NB4 (cell line): ENCODE results near the gene AKT1S1.
A peak's percentile ranks its signal among the peaks of the same experiment; 100 is the strongest.

ENCODE experiments used
- DNase-seq: peaks from one replicate; pipeline ENCODE4 v3.0.0; 2010; ENCODE audit warnings: low read depth
- H3K4me3 ChIP-seq: one replicate; pipeline ENCODE4 v1.5.1; 2011; ENCODE audit warnings: mild to moderate bottlenecking, low read depth, low read length, moderate library complexity
- MYC ChIP-seq: IDR thresholded peaks from 2 replicates; pipeline ENCODE4 v1.6.1; 2011; ENCODE audit warnings: low read depth, low read length
- POLR2A ChIP-seq: IDR thresholded peaks from 2 replicates; pipeline ENCODE4 v1.6.1; 2011; ENCODE audit warnings: mild to moderate bottlenecking; ENCODE audit not compliant: insufficient read length; ENCODE audit errors: extremely low read depth
- TF ChIP-seq, protein P1 (sequence below): IDR thresholded peaks from one replicate; pipeline ENCODE4 v1.5.1; 2012; ENCODE audit warnings: low read depth, low read length
- TF ChIP-seq, protein P2 (sequence below): IDR thresholded peaks from 2 replicates; pipeline ENCODE4 v1.6.1; 2011; ENCODE audit warnings: low read depth, low read length

Gene AKT1S1

DNA sequence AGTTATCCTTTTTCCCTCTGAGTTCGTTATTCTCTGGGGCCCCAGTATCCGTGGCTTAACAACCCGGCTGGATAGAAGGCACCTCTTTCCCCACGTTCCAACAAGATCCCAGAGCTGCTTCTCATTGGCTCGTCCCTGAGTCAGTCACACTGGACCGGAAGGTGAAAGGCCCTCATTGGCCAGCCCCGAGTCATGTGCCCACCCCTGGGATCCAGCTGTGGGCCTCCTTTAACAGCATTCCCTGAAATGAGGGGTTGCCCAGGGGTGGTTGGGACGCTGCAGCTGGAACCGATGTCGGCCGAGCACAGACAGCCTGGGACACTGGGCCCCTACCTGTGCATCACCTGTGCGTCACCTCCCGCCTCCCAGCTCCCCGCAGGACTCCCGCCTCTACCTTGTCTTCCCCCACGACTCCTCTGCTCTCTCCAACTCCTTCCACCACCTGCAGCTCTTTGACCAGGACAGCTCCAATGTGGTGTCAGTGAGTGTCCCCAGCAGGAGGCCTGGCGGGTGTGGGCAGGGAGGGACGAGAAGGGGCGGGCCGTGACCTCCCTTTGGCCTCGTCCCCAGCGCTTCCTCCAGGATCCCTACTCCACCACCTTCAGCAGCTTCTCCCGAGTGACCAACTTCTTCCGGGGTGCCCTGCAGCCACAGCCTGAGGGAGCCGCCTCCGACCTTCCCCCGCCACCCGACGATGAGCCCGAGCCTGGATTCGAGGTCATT, 4.7 kb upstream of the AKT1S1 start:
- H3K4me3 ChIP-seq, result no peak overlapping the region
- TF ChIP-seq POLR2A, result no peak
- no peak for TF ChIP-seq MYC
- TF ChIP-seq, protein P1, sequence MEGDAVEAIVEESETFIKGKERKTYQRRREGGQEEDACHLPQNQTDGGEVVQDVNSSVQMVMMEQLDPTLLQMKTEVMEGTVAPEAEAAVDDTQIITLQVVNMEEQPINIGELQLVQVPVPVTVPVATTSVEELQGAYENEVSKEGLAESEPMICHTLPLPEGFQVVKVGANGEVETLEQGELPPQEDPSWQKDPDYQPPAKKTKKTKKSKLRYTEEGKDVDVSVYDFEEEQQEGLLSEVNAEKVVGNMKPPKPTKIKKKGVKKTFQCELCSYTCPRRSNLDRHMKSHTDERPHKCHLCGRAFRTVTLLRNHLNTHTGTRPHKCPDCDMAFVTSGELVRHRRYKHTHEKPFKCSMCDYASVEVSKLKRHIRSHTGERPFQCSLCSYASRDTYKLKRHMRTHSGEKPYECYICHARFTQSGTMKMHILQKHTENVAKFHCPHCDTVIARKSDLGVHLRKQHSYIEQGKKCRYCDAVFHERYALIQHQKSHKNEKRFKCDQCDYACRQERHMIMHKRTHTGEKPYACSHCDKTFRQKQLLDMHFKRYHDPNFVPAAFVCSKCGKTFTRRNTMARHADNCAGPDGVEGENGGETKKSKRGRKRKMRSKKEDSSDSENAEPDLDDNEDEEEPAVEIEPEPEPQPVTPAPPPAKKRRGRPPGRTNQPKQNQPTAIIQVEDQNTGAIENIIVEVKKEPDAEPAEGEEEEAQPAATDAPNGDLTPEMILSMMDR, result no peak
- TF ChIP-seq, protein P2, sequence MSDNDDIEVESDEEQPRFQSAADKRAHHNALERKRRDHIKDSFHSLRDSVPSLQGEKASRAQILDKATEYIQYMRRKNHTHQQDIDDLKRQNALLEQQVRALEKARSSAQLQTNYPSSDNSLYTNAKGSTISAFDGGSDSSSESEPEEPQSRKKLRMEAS, result no peak
- DNase-seq, result no peak

DNA sequence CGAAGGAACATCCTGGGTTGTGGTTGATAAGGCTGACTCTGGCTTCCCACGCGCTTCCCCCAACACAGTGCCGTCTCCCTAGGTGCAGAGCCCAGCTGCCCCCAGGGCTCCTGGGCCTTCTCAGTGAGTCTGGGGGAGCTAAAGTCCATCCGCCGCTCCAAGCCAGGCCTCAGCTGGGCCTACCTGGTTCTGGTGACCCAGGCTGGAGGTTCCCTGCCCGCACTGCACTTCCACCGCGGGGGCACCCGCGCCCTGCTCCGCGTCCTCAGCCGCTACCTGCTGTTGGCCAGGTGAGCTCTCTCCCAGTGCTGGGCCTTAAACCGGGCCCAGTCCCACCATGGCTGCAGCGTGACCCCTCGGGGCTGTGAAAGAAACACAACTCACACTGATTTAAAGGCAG, 4.0 kb upstream of the AKT1S1 start:
- TF ChIP-seq POLR2A (no peak), MYC (no peak)
- TF ChIP-seq, protein P1, result no peak
- TF ChIP-seq, protein P2, result no peak
- no peak overlapping the region for H3K4me3 ChIP-seq
- no peak for DNase-seq

DNA sequence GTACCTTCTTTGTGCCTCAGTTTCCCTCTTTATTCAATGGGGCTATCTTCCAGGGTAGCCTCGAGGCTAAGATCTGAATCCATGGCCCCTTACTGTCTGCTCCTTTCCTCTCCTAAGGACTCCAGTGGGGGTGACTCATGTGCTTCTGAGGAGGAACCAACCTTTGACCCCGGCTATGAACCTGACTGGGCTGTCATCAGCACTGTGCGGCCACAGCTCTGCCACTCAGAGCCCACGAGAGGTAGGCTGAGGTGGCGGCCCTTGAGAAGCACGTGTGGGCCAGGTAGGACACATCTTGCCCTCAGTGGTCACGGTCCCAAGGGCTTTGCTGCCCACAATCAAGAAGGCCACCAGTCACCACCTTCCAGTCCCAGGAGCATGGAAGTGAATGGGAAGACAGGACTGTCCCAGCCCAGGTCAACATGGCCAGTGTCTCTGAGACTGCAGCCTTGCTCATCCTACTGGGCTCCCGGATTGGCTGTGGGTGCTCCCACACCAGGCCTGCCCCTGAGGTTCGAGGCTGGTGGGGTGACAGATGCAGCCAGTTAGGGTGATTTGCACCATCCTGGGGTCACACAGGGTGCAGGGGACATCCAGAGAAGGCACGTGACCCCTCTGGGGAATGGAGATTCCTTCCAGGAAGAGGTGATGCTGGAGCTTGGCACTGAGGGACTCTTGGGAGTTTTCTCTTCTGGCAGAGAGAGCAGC, 3.2 kb upstream of the AKT1S1 start:
- TF ChIP-seq POLR2A, result no peak
- no peak for DNase-seq
- no peak overlapping the region for H3K4me3 ChIP-seq

DNA sequence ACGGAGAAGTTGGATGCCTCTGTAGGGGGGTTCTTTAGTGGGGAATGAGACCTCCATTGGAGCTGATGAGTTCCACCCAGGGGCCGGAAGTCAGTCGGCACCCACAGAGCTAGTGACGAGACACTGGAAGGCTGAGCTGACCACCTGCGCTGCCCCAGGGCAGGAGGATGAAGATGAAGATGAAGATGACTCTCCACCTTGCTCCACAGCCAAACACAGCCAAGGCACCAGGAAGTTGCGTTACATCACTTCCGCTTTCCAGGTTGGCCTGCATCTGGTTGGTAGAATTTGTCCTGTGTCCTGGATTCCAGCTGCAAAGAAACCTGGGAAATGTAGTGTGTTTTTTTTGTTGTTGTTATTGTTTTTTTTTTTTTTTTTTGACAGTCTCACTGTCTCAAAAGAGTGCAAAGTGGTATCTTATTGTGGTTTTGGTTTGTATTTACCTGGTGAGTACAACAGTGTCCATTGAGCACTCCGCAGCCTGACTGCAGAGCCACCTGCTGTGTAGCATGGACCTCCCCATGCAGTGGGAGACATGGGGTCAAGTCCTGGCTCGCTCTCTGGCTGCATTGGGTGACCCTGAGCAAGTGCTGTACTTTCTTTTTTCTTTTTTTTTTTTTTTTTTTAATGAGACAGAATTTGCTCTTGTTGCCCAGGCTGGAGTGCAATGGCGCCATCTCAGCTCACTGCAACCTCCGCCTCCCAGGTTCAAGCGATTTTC, 2.2 kb upstream of the AKT1S1 start:
- no peak for TF ChIP-seq MYC
- TF ChIP-seq, protein P2, result no peak
- TF ChIP-seq, protein P1, result no peak
- no peak for TF ChIP-seq POLR2A
- peak; percentile 52 for DNase-seq
- H3K4me3 ChIP-seq, result no peak overlapping the region

DNA sequence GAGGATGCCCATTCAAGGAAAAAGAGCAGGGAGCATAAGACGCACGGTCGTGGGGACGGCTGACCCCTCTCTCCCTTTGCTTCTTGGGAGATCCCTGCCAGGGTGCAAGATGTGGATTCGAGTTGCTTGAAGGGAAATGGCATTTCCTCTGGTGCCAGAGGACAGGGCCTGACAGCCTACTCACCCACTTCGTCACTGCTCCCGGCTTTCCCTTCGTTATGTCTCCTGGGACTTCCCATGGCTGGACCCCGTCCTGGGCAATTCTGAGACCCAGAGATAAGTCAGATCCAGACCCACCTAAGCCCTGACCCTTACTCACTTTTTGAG, 1.6 kb upstream of the AKT1S1 start:
- peak overlapping the region; percentile 85 for H3K4me3 ChIP-seq
- TF ChIP-seq MYC (no peak), POLR2A (no peak)
- TF ChIP-seq, protein P2, result no peak
- TF ChIP-seq, protein P1, result no peak
- DNase-seq, result no peak

DNA sequence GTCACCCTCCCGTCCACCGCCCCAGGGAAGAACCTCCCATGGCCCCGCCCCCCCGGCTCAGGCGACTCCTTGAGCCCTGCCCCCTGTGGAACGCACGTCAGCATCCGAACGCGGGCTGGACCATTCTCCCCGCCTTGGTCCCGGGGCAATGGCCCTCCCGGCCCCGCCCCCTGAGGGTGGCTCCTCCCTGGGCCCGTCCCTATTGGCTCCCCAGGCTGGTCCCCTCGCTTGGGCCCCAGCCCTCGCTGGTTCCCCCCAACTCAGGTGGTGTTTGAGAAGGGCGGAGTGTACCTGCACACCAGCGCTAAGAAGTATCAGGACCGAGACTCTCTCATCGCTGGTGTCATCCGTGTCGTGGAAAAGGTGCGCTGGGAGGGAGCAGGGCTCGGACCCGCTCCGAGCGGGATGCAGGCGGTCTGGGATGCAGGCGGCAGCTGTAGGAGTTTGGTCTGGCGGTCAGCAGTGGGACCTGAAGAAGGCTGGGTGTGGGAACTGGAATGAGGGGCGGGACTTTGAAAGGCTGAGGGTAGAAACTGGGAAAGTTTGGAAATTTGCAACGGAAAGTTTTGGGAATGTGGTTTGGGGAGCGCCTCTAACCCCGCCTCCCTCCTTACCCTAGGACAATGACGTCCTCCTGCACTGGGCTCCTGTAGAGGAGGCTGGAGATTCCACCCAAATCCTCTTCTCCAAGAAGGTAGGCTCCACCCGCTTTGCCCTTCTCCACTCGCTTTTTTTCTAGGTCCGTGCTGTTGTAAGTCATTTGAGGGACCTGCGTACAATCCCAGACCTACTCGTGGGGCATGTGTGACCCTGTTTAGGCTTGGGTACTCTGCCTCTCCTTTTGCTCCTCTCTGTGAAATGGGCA, 956 bp upstream of the AKT1S1 start:
- DNase-seq, result peak; percentile 95
- peak overlapping the region; percentile 85 for H3K4me3 ChIP-seq
- TF ChIP-seq, protein P1, result no peak
- TF ChIP-seq POLR2A (peak; percentile 6), MYC (no peak)
- TF ChIP-seq, protein P2, result no peak
